K562 (cell line): ENCODE measurements around the gene NUP210. TPM values are rescaled to one million over a fixed set of nuclear protein-coding genes. Genes with fewer than 3 reads are reported as not detected.
A peak's percentile ranks its signal among the peaks of the same experiment; 100 is the strongest.

Source experiments
- ASH1L ChIP-seq: fragments of 450-650 bp; IDR thresholded peaks from 2 replicates; pipeline ENCODE4 v1.6.1; 2018; ENCODE audit warnings: borderline replicate concordance, mild to moderate bottlenecking, low read depth; ENCODE audit not compliant: partially characterized antibody
- CC2D1A ChIP-seq: fragments of 450-650 bp; IDR thresholded peaks from 2 replicates; pipeline ENCODE4 v1.6.1; 2017; ENCODE audit warnings: mild to moderate bottlenecking
- CCNT2 ChIP-seq: IDR thresholded peaks from 2 replicates; pipeline ENCODE4 v1.6.1; 2011; ENCODE audit warnings: borderline replicate concordance, low read depth, mild to moderate bottlenecking, moderate library complexity, mixed read lengths, low read length; ENCODE audit not compliant: insufficient read length; ENCODE audit errors: extremely low read depth
- ELF1 ChIP-seq: fragments of 200-800 bp; sonication (Bioruptor generic); IDR thresholded peaks from 2 replicates; pipeline ENCODE4 v1.6.1; 2016; ENCODE audit warnings: missing genetic modification characterization, missing compliant biosample characterization
- ETV6 ChIP-seq, 3 experiments: fragments of 150-350 bp in 1 of 3; sonication (generic) in 1 of 3; formaldehyde crosslinking in 1 of 3; IDR thresholded peaks; 2 replicates each; pipeline versions ENCODE4 v1.6.1 to v1.8.0; 2014 to 2022; ENCODE audit warnings: borderline replicate concordance in 2 of 3, low read depth in 2 of 3, antibody characterized with exemption in 1 of 3, low read length in 1 of 3, mild to moderate bottlenecking in 1 of 3, missing genetic modification reagents in 1 of 3
- HDAC2 ChIP-seq: fragments of 450-650 bp; IDR thresholded peaks from 2 replicates; pipeline ENCODE4 v1.6.1; 2016; ENCODE audit warnings: mild to moderate bottlenecking
- LEF1 ChIP-seq: fragments of 450-650 bp; IDR thresholded peaks from 2 replicates; pipeline ENCODE4 v1.6.1; 2016; ENCODE audit warnings: mild to moderate bottlenecking
- MYBL2 ChIP-seq, 2 experiments: fragments of 450-650 bp in 1 of 2; sonication (generic) in 1 of 2; formaldehyde crosslinking in 1 of 2; IDR thresholded peaks; 2 replicates each; pipeline versions ENCODE4 v1.6.1 to v1.8.1; 2017 to 2022; ENCODE audit warnings: borderline replicate concordance in 1 of 2, inconsistent platforms in 1 of 2, low read depth in 1 of 2, mild to moderate bottlenecking in 1 of 2, missing genetic modification reagents in 1 of 2, moderate library complexity in 1 of 2
- NCOA1 ChIP-seq: fragments of 450-650 bp; IDR thresholded peaks from 2 replicates; pipeline ENCODE4 v1.6.1; 2016; ENCODE audit warnings: low read depth
- PCBP2 ChIP-seq: fragments of 200-400 bp; formaldehyde crosslinking; IDR thresholded peaks from 2 replicates; pipeline ENCODE4 v1.6.1; 2018; ENCODE audit warnings: low read length, low read depth, mild to moderate bottlenecking, moderate library complexity; ENCODE audit not compliant: poor library complexity, severe bottlenecking
- POLR2A ChIP-seq: fragments of 450-650 bp; conservative IDR thresholded peaks from 2 replicates; pipeline ENCODE4 v1.6.1; 2016
- PTTG1 ChIP-seq: fragments of 450-650 bp; IDR thresholded peaks from 2 replicates; pipeline ENCODE4 v1.6.1; 2016; ENCODE audit warnings: low read depth, mild to moderate bottlenecking, missing genetic modification characterization, missing compliant biosample characterization
- U2AF2 ChIP-seq: fragments of 200-400 bp; formaldehyde crosslinking; optimal IDR thresholded peaks from 2 replicates; pipeline ENCODE3; 2017; ENCODE audit warnings: low read depth, mild to moderate bottlenecking, low read length
- ZFX ChIP-seq: sonication (generic); formaldehyde crosslinking; IDR thresholded peaks from 2 replicates; pipeline ENCODE4 v1.8.0; 2022; ENCODE audit warnings: mild to moderate bottlenecking, missing genetic modification reagents, moderate library complexity
- ZNF274 ChIP-seq: IDR thresholded peaks from 2 replicates; pipeline ENCODE4 v1.6.1; 2011; ENCODE audit warnings: low read depth, mild to moderate bottlenecking, low read length, moderate library complexity, borderline replicate concordance
- ZNF436 ChIP-seq: fragments of 250-450, 450-650 bp; sonication (Bioruptor Pico); formaldehyde crosslinking; IDR thresholded peaks from 2 replicates; pipeline ENCODE4 v1.7.0; 2020; ENCODE audit warnings: mild to moderate bottlenecking
- ZNF589 ChIP-seq: fragments of 200-800 bp; sonication (Bioruptor generic); IDR thresholded peaks from 2 replicates; pipeline ENCODE4 v1.6.1; 2016; ENCODE audit warnings: low read depth, missing genetic modification characterization, missing compliant biosample characterization
- polyA plus RNA-seq, 8 experiments: library from polyadenylated mRNA; depleted of rRNA in 4 of 8; stranded (reverse) in 5 of 8; unstranded in 3 of 8; fragments of >200 nt; fragmentation: Nextera tagmentation in 2 of 8; fragmentation: Illumina TruSeq in 1 of 8; extraction: Ambion mirVana in 2 of 8; extraction: Trizol in 1 of 8; gene quantifications; 2 replicates each; pipeline versions ENCODE4 v1.2.1 to v1.2.3, GENCODE V29; 2011 to 2014; ENCODE audit warnings: inconsistent platforms in 1 of 8, missing spikeins in 1 of 8
- total RNA-seq, 7 experiments: library from RNA; depleted of rRNA in 6 of 7; stranded (reverse); fragments of >200 nt in 6 of 7; fragmentation: Illumina TruSeq in 2 of 7; extraction: Trizol in 2 of 7; gene quantifications; 2 replicates each; pipeline versions ENCODE4 v1.2.1 to v1.2.3, GENCODE V29; 2011 to 2021; ENCODE audit warnings: low replicate concordance in 1 of 7
- TF ChIP-seq, protein P1 (sequence below): fragments of 450-650 bp; IDR thresholded peaks from 2 replicates; pipeline ENCODE4 v1.6.1; 2016; ENCODE audit warnings: antibody characterized with exemption
- TF ChIP-seq, protein P2 (sequence below): fragments of 450-650 bp; IDR thresholded peaks from 2 replicates; pipeline ENCODE4 v1.7.0; 2016; ENCODE audit warnings: borderline replicate concordance
- TF ChIP-seq, protein P3 (sequence below): fragments of 450-650 bp; IDR thresholded peaks from 2 replicates; pipeline ENCODE4 v1.6.1; 2018; ENCODE audit not compliant: partially characterized antibody

Gene NUP210
- total and polyA plus RNA-seq, 9 of the 15 experiments (the other 6 are each of a cell fraction or from before 2014, with no cell fraction given) = 1.2 to 138 (median 44.0) TPM

DNA sequence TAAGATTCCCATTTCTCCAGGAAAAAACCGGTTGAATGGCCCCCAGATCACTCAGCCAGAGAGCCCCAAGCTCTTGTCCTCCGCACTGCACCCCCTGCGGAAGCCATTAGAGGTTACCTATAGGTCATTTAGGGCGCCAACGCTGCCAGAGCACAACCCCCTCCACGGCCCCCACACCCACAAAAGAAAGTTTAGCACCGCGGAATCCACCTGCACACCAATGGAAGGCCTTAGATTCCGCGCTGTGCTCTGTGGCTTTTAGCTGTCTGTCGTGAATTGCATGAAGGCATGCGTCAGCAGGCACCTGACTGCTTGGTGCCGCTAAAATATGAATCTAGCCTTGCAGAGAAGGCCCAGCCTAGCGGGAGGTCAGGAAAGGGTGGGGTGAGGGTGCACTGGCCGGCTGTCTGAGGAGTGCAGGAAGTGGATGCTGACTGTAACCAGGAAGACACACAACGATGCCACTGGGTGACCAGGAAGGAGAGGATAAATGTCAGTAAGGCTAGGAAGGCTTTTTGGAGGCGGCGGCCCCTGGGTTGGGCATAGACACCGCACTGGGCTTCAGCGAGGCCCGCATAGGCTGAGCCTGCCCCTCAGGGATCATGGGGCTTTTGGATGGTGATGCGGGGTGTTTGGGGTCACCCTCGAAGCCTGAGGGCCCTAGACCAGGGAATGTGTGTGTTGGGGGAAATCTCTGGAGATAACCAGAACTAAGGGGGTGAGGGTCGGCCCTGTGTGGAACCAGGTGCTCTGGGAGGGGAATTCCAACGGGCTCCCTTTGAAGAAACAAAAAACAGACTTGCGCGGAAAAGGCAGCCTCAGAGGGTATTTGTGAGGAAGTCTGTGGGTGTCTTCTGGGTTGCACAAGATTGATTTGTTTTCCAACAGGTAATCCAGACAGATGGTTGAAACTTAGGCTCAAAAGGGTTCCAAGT lies 976 bp upstream of the NUP210 start (continued):
- TF ChIP-seq PTTG1 (tag) (no peak), MYBL2 (IDR thresholded peaks at IDR 0.05; ENCODE audit: low read depth) (peak; percentile 29; the same call in 1 of the 2 replicates), MYBL2 (CRISPR knock-in tag; IDR thresholded peaks at IDR 0.05; ENCODE audit: borderline replicate concordance) (no peak), ZNF274 (no peak), PCBP2 (no peak), ZNF589 (CRISPR knock-in tag) (peak; percentile 92), ZNF436 (CRISPR knock-in tag) (no peak), NCOA1 (no peak), U2AF2 (no peak), CC2D1A (0 out of 2 replicates have a peak, but pooled peaks have one; percentile 10), CCNT2 (no peak), ASH1L (no peak), HDAC2 (peak; percentile 83; the same call in 1 of the 2 replicates), ZFX (peak; percentile 93), LEF1 (peak; percentile 79), POLR2A (peak; percentile 73), ETV6 (IDR thresholded peaks at IDR 0.05; ENCODE audit: borderline replicate concordance in 1 of 2, low read depth in 2 of 2, low read length in 1 of 2) (no peak), ETV6 (CRISPR knock-in tag; IDR thresholded peaks at IDR 0.05; ENCODE audit: borderline replicate concordance) (no peak), ELF1 (tag) (peak; percentile 89)
- TF ChIP-seq, protein P1, sequence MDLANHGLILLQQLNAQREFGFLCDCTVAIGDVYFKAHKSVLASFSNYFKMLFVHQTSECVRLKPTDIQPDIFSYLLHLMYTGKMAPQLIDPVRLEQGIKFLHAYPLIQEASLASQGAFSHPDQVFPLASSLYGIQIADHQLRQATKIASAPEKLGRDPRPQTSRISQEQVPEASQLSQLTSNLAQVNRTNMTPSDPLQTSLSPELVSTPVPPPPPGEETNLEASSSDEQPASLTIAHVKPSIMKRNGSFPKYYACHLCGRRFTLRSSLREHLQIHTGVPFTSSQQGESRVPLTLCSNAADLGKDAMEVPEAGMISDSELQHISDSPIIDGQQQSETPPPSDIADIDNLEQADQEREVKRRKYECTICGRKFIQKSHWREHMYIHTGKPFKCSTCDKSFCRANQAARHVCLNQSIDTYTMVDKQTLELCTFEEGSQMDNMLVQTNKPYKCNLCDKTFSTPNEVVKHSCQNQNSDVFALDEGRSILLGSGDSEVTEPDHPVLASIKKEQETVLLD = peak; percentile 73
- TF ChIP-seq, protein P2, sequence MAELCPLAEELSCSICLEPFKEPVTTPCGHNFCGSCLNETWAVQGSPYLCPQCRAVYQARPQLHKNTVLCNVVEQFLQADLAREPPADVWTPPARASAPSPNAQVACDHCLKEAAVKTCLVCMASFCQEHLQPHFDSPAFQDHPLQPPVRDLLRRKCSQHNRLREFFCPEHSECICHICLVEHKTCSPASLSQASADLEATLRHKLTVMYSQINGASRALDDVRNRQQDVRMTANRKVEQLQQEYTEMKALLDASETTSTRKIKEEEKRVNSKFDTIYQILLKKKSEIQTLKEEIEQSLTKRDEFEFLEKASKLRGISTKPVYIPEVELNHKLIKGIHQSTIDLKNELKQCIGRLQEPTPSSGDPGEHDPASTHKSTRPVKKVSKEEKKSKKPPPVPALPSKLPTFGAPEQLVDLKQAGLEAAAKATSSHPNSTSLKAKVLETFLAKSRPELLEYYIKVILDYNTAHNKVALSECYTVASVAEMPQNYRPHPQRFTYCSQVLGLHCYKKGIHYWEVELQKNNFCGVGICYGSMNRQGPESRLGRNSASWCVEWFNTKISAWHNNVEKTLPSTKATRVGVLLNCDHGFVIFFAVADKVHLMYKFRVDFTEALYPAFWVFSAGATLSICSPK = no peak
- TF ChIP-seq, protein P3, sequence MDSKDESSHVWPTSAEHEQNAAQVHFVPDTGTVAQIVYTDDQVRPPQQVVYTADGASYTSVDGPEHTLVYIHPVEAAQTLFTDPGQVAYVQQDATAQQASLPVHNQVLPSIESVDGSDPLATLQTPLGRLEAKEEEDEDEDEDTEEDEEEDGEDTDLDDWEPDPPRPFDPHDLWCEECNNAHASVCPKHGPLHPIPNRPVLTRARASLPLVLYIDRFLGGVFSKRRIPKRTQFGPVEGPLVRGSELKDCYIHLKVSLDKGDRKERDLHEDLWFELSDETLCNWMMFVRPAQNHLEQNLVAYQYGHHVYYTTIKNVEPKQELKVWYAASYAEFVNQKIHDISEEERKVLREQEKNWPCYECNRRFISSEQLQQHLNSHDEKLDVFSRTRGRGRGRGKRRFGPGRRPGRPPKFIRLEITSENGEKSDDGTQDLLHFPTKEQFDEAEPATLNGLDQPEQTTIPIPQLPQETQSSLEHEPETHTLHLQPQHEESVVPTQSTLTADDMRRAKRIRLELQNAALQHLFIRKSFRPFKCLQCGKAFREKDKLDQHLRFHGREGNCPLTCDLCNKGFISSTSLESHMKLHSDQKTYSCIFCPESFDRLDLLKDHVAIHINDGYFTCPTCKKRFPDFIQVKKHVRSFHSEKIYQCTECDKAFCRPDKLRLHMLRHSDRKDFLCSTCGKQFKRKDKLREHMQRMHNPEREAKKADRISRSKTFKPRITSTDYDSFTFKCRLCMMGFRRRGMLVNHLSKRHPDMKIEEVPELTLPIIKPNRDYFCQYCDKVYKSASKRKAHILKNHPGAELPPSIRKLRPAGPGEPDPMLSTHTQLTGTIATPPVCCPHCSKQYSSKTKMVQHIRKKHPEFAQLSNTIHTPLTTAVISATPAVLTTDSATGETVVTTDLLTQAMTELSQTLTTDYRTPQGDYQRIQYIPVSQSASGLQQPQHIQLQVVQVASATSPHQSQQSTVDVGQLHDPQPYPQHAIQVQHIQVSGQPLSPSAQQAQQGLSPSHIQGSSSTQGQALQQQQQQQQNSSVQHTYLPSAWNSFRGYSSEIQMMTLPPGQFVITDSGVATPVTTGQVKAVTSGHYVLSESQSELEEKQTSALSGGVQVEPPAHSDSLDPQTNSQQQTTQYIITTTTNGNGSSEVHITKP = no peak
